WI38 (cell line): ENCODE measurements around the gene PPP1R14D.
A peak's percentile ranks its signal among the peaks of the same experiment; 100 is the strongest.

Source experiments
- H3K4me3 ChIP-seq: 2 replicates; pipeline ENCODE4 v1.5.1; 2011; ENCODE audit warnings: low read depth, mild to moderate bottlenecking, control low read depth, low read length
- TF ChIP-seq, protein P1 (sequence below): IDR thresholded peaks from 2 replicates; pipeline ENCODE4 v1.5.1; 2012; ENCODE audit warnings: low read depth, mild to moderate bottlenecking, control low read depth, low read length

Gene PPP1R14D

DNA sequence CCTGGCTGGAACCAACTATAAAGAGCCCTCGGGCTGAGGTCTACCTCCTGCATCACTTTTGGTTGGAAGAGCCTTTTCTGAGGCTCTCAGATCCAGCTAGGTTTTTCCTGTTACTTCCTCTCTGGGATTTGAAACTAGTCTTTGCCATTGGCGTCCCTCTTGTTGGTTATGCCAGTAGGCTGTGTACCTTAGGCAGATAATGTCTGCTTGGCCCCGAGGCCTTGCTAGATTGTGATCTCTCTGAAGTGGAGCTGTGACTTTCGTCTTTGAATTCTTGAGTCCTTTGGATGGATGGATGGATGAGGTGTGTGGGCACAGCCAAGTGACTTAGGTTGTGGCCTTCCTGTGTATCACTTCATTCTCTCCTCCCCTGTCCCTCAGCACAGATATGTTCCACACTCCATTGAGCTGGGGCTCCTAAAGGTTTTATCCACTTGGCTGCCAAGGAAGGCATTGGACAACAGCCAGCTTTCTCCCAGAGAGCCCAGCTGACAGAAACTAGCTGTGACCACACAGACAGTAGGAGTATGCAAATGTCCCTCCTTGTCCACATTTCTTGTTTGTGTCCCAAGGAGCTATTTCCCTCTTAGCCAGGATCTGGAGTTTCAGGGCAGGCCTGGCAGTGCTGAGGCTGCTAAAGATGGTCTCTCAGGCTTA is 13.3 kb downstream of the PPP1R14D start:
- no peak overlapping the region for H3K4me3 ChIP-seq
- TF ChIP-seq, protein P1, sequence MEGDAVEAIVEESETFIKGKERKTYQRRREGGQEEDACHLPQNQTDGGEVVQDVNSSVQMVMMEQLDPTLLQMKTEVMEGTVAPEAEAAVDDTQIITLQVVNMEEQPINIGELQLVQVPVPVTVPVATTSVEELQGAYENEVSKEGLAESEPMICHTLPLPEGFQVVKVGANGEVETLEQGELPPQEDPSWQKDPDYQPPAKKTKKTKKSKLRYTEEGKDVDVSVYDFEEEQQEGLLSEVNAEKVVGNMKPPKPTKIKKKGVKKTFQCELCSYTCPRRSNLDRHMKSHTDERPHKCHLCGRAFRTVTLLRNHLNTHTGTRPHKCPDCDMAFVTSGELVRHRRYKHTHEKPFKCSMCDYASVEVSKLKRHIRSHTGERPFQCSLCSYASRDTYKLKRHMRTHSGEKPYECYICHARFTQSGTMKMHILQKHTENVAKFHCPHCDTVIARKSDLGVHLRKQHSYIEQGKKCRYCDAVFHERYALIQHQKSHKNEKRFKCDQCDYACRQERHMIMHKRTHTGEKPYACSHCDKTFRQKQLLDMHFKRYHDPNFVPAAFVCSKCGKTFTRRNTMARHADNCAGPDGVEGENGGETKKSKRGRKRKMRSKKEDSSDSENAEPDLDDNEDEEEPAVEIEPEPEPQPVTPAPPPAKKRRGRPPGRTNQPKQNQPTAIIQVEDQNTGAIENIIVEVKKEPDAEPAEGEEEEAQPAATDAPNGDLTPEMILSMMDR: no peak

DNA sequence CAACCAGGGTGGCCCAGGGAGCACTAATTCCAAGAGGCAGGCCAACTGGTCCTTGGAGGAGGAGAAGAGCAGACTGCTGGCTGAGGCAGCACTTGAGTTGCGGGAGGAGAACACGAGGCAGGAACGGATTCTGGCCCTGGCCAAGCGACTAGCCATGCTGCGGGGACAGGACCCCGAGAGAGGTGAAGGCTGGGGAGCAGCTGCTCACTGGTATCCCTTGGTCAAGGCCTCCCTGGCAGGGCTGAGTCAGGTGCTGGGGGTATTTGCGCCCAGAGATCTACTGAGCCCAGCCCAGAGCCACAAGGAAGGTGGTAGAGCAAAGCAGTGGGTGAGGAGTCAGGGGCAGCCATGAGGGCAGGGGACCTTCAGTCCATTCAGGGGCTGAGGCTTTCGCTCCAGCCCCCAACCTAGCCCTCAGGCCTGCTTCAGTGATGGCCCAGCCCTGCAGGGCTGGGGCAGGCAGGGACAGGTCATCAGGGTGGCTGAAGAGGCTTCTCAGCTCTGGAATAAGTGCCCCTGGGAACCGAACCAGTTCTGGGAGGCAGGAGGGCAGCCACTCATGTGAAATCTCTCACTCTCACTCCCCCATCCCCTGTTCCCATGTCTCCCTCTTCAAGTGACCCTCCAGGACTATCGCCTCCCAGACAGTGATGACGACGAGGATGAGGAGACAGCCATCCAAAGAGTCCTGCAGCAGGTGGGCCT is 15.6 kb downstream of the PPP1R14D start:
- no peak overlapping the region for H3K4me3 ChIP-seq
- TF ChIP-seq, protein P1: no peak

DNA sequence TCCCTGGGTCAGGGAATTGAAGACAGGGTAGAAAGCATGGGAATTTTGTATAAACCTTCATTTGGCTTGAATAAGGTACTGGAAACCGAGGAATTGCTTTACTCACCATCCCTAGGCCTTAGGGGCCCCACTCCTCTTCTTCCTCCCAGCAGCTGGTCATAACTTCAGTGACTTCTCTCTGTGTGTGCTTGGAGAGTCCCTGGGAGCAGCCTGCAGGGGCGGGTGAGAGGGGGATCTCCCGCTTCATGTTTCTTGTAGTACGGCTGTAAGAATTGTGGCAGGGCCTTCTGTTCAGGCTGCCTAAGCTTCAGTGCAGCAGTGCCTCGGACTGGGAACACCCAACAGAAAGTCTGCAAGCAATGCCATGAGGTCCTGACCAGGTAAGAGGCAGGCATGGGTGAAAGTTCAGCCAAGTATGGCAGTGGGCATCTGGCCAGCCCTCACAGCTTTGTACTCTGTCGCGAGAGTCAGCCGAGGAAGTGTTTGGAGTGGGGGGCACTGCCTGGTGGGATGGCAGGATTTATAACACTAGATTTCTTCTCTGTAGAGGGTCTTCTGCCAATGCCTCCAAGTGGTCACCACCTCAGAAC is 19.6 kb downstream of the PPP1R14D start:
- TF ChIP-seq, protein P1: no peak
- H3K4me3 ChIP-seq: no peak overlapping the region

DNA sequence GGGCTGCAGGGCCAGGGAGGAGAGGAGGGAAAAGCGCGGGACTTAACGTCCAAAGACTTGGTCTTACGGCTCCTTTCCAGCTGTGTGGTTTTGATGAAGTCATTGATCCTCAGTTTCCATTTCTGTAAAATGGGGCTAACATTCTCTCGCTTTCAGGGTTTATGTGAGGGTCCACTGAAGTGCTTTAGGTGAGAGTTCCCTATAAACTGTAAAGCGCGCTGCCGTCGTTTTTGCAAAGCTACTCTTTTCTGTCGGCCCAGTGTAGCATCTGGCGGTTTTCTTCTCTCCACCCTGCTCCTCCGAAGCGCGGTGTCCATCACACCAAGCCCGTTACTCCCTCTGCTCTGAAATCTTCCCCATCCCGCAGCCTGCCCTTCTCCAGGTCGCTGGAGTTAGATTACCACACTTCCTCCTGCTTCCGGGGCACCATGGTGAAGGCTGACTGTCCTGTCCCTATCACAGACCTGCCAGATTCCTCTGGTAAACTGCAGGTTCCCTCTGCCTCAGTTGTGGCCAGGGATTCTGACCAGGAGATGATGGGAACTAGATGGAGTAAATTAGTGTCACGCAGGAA is 20.5 kb downstream of the PPP1R14D start:
- H3K4me3 ChIP-seq: peak overlapping the region; percentile 96
- TF ChIP-seq, protein P1: no peak

DNA sequence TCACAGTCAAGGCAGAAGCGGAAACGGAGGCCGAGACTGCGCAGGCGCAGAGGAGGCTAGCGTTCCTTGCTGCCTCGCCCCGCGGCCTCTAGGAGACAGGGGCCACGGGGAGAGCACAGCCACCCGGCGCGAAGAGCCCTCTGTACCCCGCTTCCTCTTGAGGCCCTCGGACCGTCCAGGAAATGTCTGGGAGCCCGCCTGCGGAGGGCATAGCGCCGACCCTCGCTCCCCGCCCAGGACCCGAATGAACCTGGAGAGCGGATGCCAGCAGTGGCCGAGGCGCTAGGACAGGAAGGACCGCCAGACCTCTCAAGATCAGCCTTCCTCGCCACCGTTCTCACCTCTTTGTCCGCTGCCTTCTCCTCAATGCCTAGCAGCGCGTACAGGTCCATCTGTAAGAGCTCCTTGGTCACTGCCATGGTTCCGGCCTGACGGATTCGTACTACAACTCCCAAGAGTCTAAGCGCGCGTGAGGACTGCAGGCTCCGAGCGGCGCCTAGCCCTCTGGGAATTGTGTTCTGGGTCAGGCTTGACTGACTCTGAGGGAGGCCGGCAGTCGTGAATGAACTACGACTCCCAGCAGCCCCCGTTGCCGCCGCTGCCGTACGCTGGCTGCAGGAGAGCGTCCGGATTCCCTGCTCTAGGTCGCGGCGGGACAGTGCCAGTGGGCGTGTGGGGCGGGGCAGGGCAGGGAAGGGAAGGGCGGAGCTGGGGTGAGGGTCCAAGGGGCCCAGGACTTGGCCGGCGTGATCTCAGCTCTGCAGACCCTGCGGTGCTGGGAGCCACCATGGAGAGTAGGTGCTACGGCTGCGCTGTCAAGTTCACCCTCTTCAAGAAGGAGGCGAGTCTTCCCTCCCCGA is 21.2 kb downstream of the PPP1R14D start, which contains the start of the genes DNAJC17 and ZFYVE19:
Gene DNAJC17 (minus strand): TSS at position 446 of the 860 bp plus-strand sequence. CDS start 27 bp downstream, at position 419.
Gene ZFYVE19 (plus strand): TSS at position 62 of the 860 bp plus-strand sequence. CDS start 501 bp downstream, at position 563.
- TF ChIP-seq, protein P1: no peak
- peak within 1 kb of the TSS; percentile 96 for H3K4me3 ChIP-seq

DNA sequence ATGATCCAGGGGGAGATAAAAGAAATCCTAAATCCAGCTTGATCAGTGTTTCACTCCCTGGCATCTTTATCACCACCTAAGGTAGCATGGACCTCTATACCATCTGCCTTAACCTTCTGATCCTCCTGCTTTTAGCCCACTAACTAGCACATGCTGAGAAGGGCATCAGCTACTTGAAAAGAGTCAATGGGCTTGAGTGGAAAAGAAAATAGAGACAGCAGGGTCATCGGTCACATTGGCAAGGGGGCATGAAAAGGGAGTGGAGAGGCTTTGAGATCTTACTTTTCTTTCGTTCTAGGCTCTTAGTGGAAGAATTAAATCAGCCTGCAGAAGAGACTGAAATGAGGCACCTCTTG is 21.9 kb downstream of the PPP1R14D start:
- H3K4me3 ChIP-seq: peak overlapping the region; percentile 96
- TF ChIP-seq, protein P1: no peak
